ENCODE results near the gene OR6S1.

OR6S1 gene

GRCh38 chr14:20658246-20658645 lies 16.8 kb upstream of the OR6S1 start:
- CTCF ChIA-PET: interaction anchor here (0.6 to 4.1 kb wide), 7 partner anchors 15 to 48 kb away, joined by 3 to 21 read pairs (median 7); no protein-coding TSS in a partner anchor
- Histone ChIP-seq H3K4me3 (ENCODE audit: low read depth, low read length) (no peak overlapping the region), H3K9me3 (ENCODE audit: control insufficient read depth, insufficient read depth, low read depth, low read length) (no peaks in the 10 kb centered on the region), H3K4me1 (ENCODE audit: control insufficient read depth, insufficient read depth, low read length) (no peaks in the 10 kb centered on the region), H3K27ac (ENCODE audit: extremely low read depth, low read depth, low read length) (no peak overlapping the region), H3K36me3 (ENCODE audit: control insufficient read depth in 2 of 2, insufficient read depth in 1 of 2, low read length in 2 of 2) (no peaks in the 10 kb centered on the region)
- POLR2A ChIA-PET: interaction anchor here (1.4 to 3.2 kb wide), 2 partner anchors 23 to 26 kb away, joined by 11 to 16 read pairs; no protein-coding TSS in a partner anchor
- no peak for TF ChIP-seq GLI2 (tag by site-specific recombination; IDR thresholded peaks at IDR 0.05; ENCODE audit: borderline replicate concordance, low read depth)
- no peak for TF ChIP-seq SCRT1 (tag by site-specific recombination; IDR thresholded peaks at IDR 0.05; ENCODE audit: borderline replicate concordance)
- no peak for TF ChIP-seq ZNF560 (tag by site-specific recombination; IDR thresholded peaks at IDR 0.05; ENCODE audit: borderline replicate concordance)
- TF ChIP-seq ZNF324 (tag by site-specific recombination; IDR thresholded peaks at IDR 0.05): no peak
- TF ChIP-seq ZFP37 (tag by site-specific recombination; IDR thresholded peaks at IDR 0.05): no peak
- TF ChIP-seq ZBTB7A (tag by site-specific recombination; IDR thresholded peaks at IDR 0.05; ENCODE audit: low read depth): no peak
- no peak for TF ChIP-seq ZNF18 (tag by site-specific recombination; IDR thresholded peaks at IDR 0.05)
- TF ChIP-seq SETDB1 (IDR thresholded peaks at IDR 0.05; ENCODE audit: insufficient read length, low read length): no peak
- no peak for TF ChIP-seq ZNF449 (tag by site-specific recombination; IDR thresholded peaks at IDR 0.05)
- TF ChIP-seq GLI4 (tag by site-specific recombination; IDR thresholded peaks at IDR 0.05): no peak
- no peak for TF ChIP-seq ZNF354C (tag by site-specific recombination; IDR thresholded peaks at IDR 0.05; ENCODE audit: borderline replicate concordance, low read depth)
- TF ChIP-seq ZNF660 (tag by site-specific recombination; IDR thresholded peaks at IDR 0.05): no peak
- no peak for TF ChIP-seq YY1 (tag by site-specific recombination; IDR thresholded peaks at IDR 0.05)
- no peak for TF ChIP-seq PRDM1 (tag by site-specific recombination; IDR thresholded peaks at IDR 0.05)
- no peak for TF ChIP-seq ZNF23 (tag by site-specific recombination; IDR thresholded peaks at IDR 0.05; ENCODE audit: borderline replicate concordance)

GRCh38 chr14:20657216-20658211 lies 16.0 kb upstream of the OR6S1 start:
- Histone ChIP-seq H3K4me1 (ENCODE audit: control insufficient read depth, insufficient read depth, low read length) (no peaks in the 10 kb centered on the region), H3K4me3 (ENCODE audit: low read depth, low read length) (peak overlapping the region; percentile 7; the same call in 1 of the 2 replicates), H3K36me3 (ENCODE audit: control insufficient read depth in 2 of 2, insufficient read depth in 1 of 2, low read length in 2 of 2) (no peaks in the 10 kb centered on the region), H3K9me3 (ENCODE audit: control insufficient read depth, insufficient read depth, low read depth, low read length) (no peaks in the 10 kb centered on the region), H3K27ac (ENCODE audit: extremely low read depth, low read depth, low read length) (no peak overlapping the region)
- ChIA-PET POLR2A (interaction anchor here (0.7 to 3.2 kb wide), 5 partner anchors 23 to 188 kb away, joined by 3 to 16 read pairs (median 4); no protein-coding TSS in a partner anchor), CTCF (interaction anchor here (0.5 to 4.1 kb wide), 16 partner anchors 11 to 447 kb away, joined by 3 to 21 read pairs (median 4); partner anchors contain the start of gene RNASE4)
- TF ChIP-seq ZNF211 (tag by site-specific recombination; IDR thresholded peaks at IDR 0.05; ENCODE audit: low read depth): no peak
- TF ChIP-seq ZNF692 (tag by site-specific recombination; IDR thresholded peaks at IDR 0.05): peak; percentile 83
- TF ChIP-seq BCL6B (tag by site-specific recombination; IDR thresholded peaks at IDR 0.05): peak; percentile 69
- TF ChIP-seq ZNF768 (tag by site-specific recombination; IDR thresholded peaks at IDR 0.05): no peak
- TF ChIP-seq KLF8 (tag by site-specific recombination; IDR thresholded peaks at IDR 0.05): peak; percentile 87; the same call in 1 of the 2 replicates
- peak; percentile 91 for TF ChIP-seq SCRT2 (tag by site-specific recombination; IDR thresholded peaks at IDR 0.05)
- peak; percentile 88 for TF ChIP-seq EGR2 (tag by site-specific recombination; IDR thresholded peaks at IDR 0.05; ENCODE audit: low read depth)
- TF ChIP-seq ZNF223 (tag by site-specific recombination; IDR thresholded peaks at IDR 0.05): no peak
- TF ChIP-seq ZBTB48 (tag by site-specific recombination; IDR thresholded peaks at IDR 0.05): peak; percentile 54; the same call in 1 of the 2 replicates
- no peak for TF ChIP-seq ZNF112 (tag by site-specific recombination; IDR thresholded peaks at IDR 0.05)
- TF ChIP-seq ZBTB17 (tag by site-specific recombination; IDR thresholded peaks at IDR 0.05): peak; percentile 95
- peak; percentile 89 for TF ChIP-seq ZNF639 (tag by site-specific recombination; IDR thresholded peaks at IDR 0.05)

Measured in HEK293 (cell line).